NCI-H748 (cell line): ENCODE data around the gene METTL26.
"Not testable (repeated sequence)": the region's sequence is repeated elsewhere in the genome, so short reads cannot be mapped to it uniquely, and the experiment has no call there.

ENCODE experiments used
- DNase-seq: peaks from one replicate; lab custom pipeline; 2025; ENCODE audit not compliant: unreplicated experiment; lab: John Stamatoyannopoulos, UW

The METTL26 gene

DNA sequence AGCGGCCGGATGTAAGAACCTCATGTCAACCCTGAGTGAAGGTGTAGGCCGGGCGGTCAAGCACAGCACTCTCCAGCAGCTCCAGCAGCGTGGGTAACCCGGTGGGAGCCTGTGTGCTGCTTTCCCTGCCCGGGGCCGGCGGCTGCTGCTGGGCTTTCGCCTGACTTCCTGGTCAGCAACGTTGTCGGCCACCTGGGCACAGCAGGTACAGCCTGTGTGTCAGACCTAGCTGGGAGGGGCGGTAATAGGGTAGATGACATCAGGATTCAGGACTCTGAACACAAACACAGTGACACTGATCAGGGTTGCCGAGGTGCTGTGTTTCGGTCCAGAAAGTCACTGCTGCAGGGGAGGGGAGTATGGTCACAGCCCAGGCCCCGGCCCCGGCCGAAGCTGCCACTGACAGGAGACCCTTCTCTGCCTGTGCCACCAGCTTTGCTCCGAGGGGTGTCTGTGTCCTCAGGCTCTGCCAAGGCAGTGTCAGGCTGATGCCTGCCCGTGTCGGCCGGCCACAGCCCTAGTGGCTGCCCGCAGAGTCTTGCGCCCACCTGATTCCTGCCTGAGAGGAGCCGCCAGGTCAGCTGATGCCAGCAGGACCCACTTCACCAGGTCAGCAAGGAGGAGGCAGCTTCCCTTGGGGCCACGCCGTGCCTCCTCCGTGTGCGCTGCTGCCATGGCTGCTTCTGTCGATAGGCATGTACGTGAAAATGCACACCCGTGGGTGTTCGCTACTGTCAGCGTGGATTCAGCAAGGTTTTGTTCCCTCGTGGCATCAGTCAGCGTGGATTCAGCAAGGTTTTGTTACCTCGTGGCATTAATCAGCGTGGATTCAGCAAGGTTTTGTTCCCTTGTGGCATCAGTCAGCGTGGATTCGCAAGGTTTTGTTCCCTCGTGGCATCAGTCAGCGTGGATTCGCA is 37.0 kb downstream of the METTL26 start:
- no peak for DNase-seq

DNA sequence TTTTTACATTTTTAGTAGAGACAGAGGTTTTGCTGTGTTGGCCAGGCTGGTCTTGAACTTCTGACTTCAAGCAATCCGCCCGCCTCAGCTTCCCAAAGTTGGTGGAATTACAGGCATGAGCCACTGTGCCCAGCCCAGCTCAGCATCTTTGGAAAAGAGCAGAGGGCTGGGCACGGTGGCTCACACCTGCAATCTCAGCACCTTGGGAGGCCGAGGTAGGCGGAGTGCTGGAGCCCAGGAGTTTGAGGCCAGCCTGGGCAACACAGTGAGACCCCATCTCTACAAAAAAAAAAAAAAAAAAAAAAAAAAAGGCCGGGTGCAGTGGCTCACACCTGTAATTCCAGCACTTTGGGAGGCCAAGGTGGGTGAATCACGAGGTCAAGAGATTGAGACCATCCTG is 38.5 kb downstream of the METTL26 start:
- not testable (repeated sequence) for DNase-seq

GRCh38 chr16:596736-597060 is 39.4 kb downstream of the METTL26 start:
- no peak for DNase-seq

- no peak for DNase-seq
Observed at GRCh38 chr16:595942-596735, 40.0 kb downstream of the METTL26 start.

DNA sequence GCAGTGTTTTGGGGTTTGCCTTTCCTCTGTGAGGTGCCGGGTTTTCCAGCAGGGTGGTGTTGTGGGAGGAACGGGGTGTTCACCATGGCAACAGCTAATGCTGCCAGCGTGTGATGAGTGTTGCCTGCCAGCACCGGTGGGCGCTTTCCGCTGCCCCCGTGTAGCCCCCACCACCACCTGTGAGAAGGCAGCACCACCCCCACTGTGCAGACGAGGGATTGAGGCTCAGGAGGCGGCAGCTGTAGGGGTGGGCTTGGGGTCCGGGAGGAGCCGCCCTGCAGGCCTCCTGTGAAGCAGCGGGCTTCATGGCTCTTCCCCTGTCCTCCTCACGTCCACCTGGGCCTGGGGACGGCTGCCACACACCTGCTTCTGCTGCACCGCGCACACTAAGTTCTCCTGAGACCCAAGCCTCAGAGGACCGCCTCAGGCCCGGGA is 41.0 kb downstream of the METTL26 start:
- no peak for DNase-seq

GRCh38 chr16:593807-594206 is 42.3 kb downstream of the METTL26 start:
- no peak for DNase-seq

DNA sequence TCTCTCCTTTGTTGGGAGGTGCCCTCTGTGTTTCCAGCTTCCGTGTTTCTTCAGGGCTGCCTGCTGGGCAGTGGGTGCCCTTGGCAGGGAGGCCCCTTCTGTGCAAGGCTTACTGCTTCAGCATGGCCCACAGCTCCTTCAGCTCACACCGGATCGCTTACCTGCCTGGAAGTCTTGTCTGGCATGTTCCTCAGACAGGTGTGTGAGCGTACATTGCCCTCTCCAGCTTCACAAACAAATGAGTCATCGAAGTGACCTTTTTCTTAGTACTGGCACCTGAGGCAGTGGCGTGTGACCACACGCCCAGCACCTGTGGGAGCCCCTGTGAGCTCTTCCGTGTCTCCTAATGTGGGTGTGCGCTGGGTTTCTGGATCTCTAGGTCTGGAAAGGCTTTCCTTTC is 42.7 kb downstream of the METTL26 start:
- peak; percentile 3 for DNase-seq

DNA sequence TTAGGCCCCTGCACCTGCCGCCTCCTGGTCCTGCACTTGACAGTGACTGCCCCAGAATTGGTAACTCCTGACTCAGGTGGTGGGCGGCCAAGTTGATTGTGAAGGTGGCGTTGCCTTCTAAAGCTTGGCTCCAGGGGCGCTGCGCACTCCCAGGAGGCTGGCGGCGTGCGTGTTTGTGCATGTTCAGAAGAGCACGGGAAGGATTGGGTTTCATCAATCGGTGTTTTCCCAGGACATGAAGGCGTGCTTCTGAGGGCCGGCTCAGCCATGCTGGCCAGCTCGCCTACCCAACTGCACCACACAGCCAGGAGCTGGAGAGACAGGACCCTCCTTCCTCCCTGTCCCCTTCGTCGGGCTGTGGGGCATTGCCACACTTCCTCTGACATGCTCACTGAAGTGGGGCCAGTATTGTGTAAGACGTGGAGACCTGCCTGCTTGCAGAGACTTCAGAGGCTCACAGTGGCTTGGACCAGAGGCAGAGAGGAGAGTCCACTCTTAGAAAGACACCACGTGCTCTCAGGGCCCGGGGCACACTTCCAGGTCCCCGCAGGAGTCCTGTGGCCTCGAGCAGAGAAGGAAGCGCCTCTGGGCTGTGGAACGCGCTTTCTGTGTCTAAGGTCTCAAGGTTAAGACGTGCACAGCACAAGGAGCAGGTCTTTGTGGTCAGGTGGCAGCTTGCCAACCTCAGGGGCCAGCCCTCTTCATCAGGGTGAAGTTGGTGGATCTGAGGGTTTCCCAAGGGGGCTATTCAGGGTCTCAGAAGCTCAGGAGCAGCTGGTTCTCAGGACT is 43.4 kb downstream of the METTL26 start:
- peak; percentile 16 for DNase-seq

- no peak for DNase-seq
Observed at GRCh38 chr16:591892-592517, 44.1 kb downstream of the METTL26 start.

GRCh38 chr16:591231-591630 is 44.9 kb downstream of the METTL26 start:
- no peak for DNase-seq

GRCh38 chr16:590815-591200 is 45.3 kb downstream of the METTL26 start:
- DNase-seq = no peak

DNA sequence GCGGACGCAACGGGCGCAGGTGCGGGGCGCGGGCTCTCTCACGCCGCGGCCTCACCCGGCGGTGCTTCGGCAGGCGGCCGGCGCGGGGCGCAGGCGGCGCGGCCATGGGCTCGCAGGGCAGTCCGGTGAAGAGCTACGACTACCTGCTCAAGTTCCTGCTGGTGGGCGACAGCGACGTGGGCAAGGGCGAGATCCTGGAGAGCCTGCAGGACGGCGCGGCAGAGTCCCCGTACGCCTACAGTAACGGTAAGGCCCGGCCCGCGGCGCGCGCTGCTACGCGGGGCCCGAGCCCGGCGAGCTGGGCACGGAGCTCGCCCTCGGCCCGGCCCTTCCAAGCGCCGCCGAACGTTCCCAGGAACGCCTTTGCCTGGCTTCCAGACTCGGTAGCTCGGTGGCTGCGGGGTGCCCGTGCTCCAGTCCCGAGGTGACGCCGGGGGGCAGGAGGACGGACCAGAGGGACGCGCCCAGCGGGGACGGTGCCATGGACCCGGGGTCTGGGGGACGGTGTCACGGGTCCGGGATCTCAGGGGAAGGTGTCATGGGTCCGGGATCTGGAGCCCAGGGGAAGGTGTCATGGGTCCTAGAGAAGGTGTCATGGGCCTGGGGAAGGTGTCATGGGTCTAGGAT is 45.8 kb downstream of the METTL26 start:
- DNase-seq = peak; percentile 65

DNA sequence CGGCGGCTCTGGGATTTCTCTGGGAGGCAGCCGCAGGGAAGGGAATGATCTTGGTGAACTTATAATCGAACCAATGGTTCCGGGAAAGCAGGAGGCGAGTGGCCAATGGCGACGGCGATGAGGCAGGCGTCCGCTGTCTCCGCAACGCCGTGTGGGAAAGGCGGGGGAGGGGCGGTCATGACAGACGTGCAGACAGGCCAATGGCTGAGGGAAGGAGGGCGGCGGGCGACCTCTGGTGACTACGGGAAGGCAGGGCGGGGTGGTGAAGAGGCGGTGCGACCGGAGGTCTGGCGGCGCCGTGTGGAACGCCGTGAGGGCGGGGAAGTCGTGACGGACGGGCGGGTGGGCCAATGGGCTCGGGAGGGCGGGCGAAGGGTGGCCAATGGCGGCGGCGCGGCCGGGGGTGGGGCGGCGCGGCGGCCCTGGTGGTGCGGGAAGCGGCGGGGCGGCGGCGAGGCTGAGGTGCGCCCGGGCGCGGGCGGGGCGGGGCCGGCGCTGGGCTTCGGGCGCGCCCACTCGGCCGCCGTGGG is 46.4 kb downstream of the METTL26 start, which contains the start of gene RAB40C:
TSS of gene RAB40C (plus strand) at position 409 of the 530 bp plus-strand sequence. CDS start 226 bp downstream, outside the sequence.
- DNase-seq = peak; percentile 95

DNA sequence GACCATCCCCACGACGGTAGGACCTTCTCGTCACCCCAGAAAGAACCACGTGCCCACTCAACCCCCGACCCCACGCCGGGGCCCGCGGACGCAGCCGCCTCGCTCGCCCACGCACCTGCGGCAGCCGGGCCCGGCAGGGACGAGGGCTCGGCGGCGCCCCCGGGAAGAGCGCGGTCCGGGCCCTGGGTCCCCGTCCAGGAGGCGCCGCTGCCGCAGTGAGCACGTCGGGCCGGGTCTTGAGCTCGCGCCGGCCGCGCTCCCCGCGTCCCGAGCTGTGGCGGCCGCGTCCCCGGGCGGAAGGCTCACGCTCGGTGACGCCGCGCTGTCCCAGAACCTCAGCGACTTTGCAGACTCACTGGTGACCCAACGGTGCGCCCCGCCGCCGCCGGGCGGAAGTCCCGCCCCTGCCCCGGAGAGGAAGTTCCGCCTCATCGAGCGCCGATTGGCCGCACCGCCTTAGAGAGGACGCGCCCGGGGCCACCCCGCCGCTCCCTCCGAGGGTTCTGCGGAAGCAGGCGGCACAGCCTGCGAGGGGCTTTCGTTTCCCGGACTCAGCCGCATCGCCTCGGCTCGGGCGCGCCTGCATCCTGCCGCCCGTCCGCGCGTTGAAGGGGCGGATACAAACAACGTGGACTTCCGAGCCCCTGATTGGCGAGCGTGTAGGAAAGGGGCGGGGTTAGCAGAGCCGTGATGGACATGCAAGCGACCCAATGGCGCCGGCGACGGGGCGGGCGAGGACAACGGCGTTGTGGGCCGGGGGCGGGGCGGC is 47.0 kb downstream of the METTL26 start:
- peak; percentile 89 for DNase-seq

- DNase-seq = peak; percentile 48
Observed at GRCh38 chr16:588639-588888, 47.5 kb downstream of the METTL26 start.

GRCh38 chr16:586645-587590 is 49.2 kb downstream of the METTL26 start:
- no peak for DNase-seq

- DNase-seq = no peak
Observed at GRCh38 chr16:586047-586644, 50.0 kb downstream of the METTL26 start.

DNA sequence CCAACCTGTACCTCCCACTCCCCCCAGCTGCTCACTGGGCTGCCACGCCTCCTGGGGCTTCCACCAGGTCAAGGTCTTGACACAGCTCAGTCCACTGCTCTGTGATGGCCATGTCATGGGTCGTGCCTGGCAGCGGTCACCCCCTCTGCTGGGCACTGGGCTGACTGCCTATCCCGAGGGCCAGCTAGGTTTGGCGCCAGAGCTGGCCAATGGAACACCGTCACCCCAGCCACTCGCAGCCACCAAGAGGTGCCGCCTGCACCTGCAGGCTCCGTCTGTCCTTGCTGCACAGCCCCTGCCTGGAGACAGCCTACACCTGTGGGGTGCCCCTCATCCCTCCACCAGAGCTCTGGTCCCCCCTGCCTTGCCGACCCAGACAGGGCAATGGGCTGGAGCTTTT is 50.8 kb downstream of the METTL26 start:
- peak; percentile 29 for DNase-seq
